IPS-15b (cell line): ENCODE data around the gene BRDT.

Experiments used
- H3K27me3 ChIP-seq: one replicate; pipeline ENCODE4 v1.6.1; 2013; ENCODE audit warnings: low read length; ENCODE audit not compliant: control insufficient read depth, insufficient read depth
- H3K36me3 ChIP-seq: one replicate; pipeline ENCODE4 v1.6.1; 2013; ENCODE audit warnings: low read length; ENCODE audit not compliant: control insufficient read depth, insufficient read depth
- H3K4me1 ChIP-seq: one replicate; pipeline ENCODE4 v1.6.1; 2013; ENCODE audit warnings: mild to moderate bottlenecking, low read length; ENCODE audit not compliant: control insufficient read depth, insufficient read depth
- H3K4me3 ChIP-seq: one replicate; pipeline ENCODE4 v1.5.1; 2013; ENCODE audit warnings: low read depth, low read length
- H3K9ac ChIP-seq: one replicate; pipeline ENCODE4 v1.6.1; 2013; ENCODE audit warnings: low read depth, mild to moderate bottlenecking, low read length
- H3K9me3 ChIP-seq: one replicate; pipeline ENCODE4 v1.6.1; 2013; ENCODE audit warnings: mild to moderate bottlenecking, low read length; ENCODE audit not compliant: control insufficient read depth, insufficient read depth

Gene BRDT

DNA sequence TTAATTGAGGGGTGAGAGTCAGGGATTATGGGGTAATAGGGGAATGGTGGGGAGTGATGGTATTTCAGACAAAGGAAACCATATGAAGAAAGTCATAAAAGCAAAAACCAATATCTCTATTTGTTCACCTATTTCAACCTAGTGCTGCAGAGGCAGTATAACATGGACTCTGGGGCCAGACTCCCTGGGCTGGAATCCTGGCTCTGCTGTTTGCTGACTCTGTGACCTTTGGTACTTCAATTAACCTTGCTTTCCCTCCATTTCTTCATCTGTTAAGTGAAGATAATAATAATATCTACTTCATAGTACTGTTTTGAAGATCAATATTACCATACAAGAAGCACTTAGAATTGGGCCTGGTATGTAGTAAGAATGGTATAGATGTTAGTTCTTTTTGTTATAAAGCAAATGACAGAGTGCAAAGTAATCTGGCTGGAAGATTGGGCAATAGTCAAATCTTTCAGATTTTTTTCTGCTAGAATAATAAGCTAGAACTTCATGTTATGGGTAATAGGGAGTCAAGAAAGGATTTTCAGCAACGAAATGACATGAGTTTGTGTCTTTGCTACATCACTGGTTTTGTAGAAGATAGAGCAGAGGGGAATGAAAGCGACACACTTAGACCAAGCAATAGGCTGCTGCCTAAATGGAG lies 89.6 kb downstream of the BRDT start:
- Histone ChIP-seq H3K9me3 (no peaks in the 10 kb centered on the region), H3K4me3 (no peak overlapping the region), H3K27me3 (no peaks in the 10 kb centered on the region), H3K4me1 (no peaks in the 10 kb centered on the region), H3K36me3 (no peaks in the 10 kb centered on the region), H3K9ac (no peak overlapping the region)

DNA sequence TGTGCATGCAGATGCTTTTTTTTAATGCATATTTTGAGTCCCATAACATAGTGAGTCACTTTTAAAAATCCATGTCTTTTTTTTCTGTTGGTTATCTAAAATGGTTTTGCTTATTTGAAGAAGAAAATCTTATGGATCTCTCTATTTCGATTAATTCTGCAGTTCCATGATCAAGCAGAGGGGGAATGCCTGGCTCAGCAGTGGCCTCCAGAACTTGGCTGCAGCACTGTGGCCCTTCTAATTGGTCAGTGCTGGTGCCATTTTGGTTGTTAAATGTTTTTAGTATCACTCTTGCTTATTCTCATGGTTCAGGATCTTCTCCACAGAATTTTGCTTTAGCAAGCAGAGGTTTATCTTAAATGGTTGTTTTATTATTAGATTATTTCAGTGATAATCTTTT lies 91.8 kb downstream of the BRDT start:
- Histone ChIP-seq H3K27me3 (no peaks in the 10 kb centered on the region), H3K36me3 (no peaks in the 10 kb centered on the region), H3K4me1 (no peaks in the 10 kb centered on the region), H3K9me3 (no peaks in the 10 kb centered on the region), H3K4me3 (no peak overlapping the region), H3K9ac (no peak overlapping the region)

DNA sequence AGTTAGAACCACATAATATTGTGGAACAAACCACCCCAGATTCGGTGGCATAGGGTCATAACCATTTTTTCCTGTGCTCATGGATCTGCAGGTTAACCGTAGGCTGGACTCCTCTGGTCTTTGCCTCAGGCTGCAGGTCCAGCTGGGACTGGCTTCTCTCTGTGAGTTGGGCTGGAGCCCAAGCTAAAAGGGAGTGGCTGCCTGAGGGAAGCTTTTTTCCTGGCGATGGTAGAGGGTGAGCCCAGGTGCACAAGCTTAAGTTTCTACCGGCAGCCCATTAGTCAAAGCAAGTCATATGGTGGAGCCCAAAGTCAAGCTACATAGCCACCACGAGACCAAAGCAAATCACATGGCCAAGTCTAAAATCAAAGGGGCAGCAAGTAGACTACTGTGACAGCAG lies 94.4 kb downstream of the BRDT start:
- H3K4me1 ChIP-seq: no peaks in the 10 kb centered on the region
- H3K9me3 ChIP-seq: no peaks in the 10 kb centered on the region
- H3K27me3 ChIP-seq: no peaks in the 10 kb centered on the region
- no peak overlapping the region for H3K4me3 ChIP-seq
- no peaks in the 10 kb centered on the region for H3K36me3 ChIP-seq
- H3K9ac ChIP-seq: no peak overlapping the region

DNA sequence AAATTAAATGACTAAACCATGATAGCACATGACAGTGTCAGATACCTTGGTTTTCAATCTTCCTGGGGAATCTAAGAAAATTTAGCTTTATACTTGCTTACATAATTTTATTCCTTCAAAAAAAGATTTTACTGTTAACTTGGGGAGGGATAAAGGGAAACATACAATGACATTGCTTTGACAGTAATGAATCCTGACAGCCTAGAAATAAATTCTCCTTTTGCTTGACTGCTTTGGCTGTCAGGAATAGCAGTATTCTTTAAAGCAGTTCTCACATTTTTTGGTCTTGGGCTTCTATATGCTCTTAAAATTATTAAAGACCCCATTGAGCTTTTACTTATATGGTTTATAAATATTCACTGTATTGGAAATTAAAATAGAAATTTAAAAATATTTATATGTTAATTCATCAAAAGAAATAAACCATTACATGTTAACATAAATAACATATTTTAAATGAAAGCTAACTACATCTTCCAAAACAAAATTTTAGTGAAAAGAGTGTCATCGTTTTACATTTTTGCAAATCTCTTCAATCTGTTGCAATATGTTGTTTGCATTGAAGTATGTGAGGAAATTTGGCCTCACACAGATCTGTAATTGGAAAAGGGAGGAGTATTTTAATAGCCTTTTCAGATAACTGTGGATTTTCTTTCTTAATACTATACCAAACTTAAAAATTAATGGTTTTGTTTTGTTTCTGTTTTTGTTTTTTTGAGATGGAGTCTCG lies 96.7 kb downstream of the BRDT start:
- Histone ChIP-seq H3K36me3 (no peaks in the 10 kb centered on the region), H3K4me1 (no peaks in the 10 kb centered on the region), H3K27me3 (no peaks in the 10 kb centered on the region), H3K9ac (no peak overlapping the region), H3K4me3 (no peak overlapping the region), H3K9me3 (no peaks in the 10 kb centered on the region)

DNA sequence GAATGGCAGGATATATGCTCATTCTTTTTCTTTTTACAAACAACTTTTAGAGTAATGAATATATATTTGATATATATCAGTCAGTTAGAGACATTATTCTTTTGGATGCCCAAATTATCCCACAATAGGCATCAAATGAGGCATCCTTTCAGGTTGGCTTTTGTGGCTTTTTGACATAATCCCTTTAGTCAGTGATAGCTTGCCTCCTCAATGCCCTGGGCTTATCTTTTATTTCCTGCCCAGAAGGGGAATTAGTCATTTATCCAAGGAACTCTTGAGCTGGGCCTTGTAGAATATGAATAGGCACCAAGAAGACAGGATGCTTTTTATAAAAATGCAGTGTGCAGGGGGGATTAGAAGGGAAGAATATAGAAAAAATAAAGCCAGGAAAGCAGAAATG lies 102.7 kb downstream of the BRDT start:
- H3K9me3 ChIP-seq: no peaks in the 10 kb centered on the region
- H3K4me1 ChIP-seq: no peaks in the 10 kb centered on the region
- H3K4me3 ChIP-seq: no peak overlapping the region
- H3K27me3 ChIP-seq: no peaks in the 10 kb centered on the region
- no peak overlapping the region for H3K9ac ChIP-seq
- no peaks in the 10 kb centered on the region for H3K36me3 ChIP-seq
